Measurements from ENCODE around the gene SMIM23. TPM values are rescaled to one million over a fixed set of nuclear protein-coding genes. Genes with fewer than 3 reads are reported as not detected.

Gene SMIM23
- not detected for polyA plus RNA-seq

GRCh38 chr5:171785517-171785916 lies at the start of gene SMIM23:
SMIM23 (plus strand) TSS chr5:171785817; CDS start chr5:171785872, 55 bp downstream.
- H3K27ac ChIP-seq (ENCODE audit: low read depth, low read length), result no peak within 1 kb of the TSS

- WGBS, 3 donors, result 46 to 65% (median 61%) methylated on average over 11 of the region's 11 CpGs
These were observed 48.4 kb upstream of the SMIM23 start for GRCh38 chr5:171736976-171737891.

GRCh38 chr5:171738501-171738900 lies 47.1 kb upstream of the SMIM23 start:
- H3K27ac ChIP-seq (ENCODE audit: low read depth, low read length), result no peak overlapping the region
- WGBS, 3 donors, result 77 to 82% (median 78%) methylated on average over 8 of the region's 8 CpGs

More at GRCh38 chr5:171736976-171737891, 48.4 kb upstream of the SMIM23 start:
- no peak overlapping the region for H3K27ac ChIP-seq (ENCODE audit: low read depth, low read length)

- 83 to 96% (median 95%) methylated on average over 6 of the region's 6 CpGs for WGBS, 3 donors
- H3K27ac ChIP-seq (ENCODE audit: low read depth, low read length), result no peak overlapping the region
These were observed 46.3 kb upstream of the SMIM23 start for GRCh38 chr5:171739271-171739670.

- no peak overlapping the region for H3K27ac ChIP-seq (ENCODE audit: low read depth, low read length)
- WGBS, 3 donors, result 80 to 84% (median 80%) methylated on average over 6 of the region's 6 CpGs
These were observed 42.1 kb upstream of the SMIM23 start for GRCh38 chr5:171743436-171744076.

- H3K27ac ChIP-seq (ENCODE audit: low read depth, low read length), result no peak overlapping the region
- 92 to 98% (median 96%) methylated on average over 2 of the region's 2 CpGs for WGBS, 3 donors
These were observed 41.4 kb upstream of the SMIM23 start for GRCh38 chr5:171744264-171744663.

- 88 to 100% (median 99%) methylated on average over 2 of the region's 2 CpGs for WGBS, 3 donors
- no peak overlapping the region for H3K27ac ChIP-seq (ENCODE audit: low read depth, low read length)
These were observed 40.7 kb upstream of the SMIM23 start for GRCh38 chr5:171744882-171745281.

GRCh38 chr5:171745602-171746001 lies 40.0 kb upstream of the SMIM23 start:
- no peak overlapping the region for H3K27ac ChIP-seq (ENCODE audit: low read depth, low read length)
- 90 to 92% (median 90%) methylated on average over 5 of the region's 5 CpGs for WGBS, 3 donors

- H3K27ac ChIP-seq (ENCODE audit: low read depth, low read length), result no peak overlapping the region
- WGBS, 3 donors, result 66 to 75% (median 74%) methylated on average over 7 of the region's 7 CpGs
These were observed 38.4 kb upstream of the SMIM23 start for GRCh38 chr5:171747061-171747859.

GRCh38 chr5:171748720-171749119 lies 36.9 kb upstream of the SMIM23 start:
- H3K27ac ChIP-seq (ENCODE audit: low read depth, low read length), result no peak overlapping the region
- WGBS, 3 donors, result 80 to 85% (median 81%) methylated on average over 6 of the region's 6 CpGs

GRCh38 chr5:171749365-171749764 lies 36.3 kb upstream of the SMIM23 start:
- 49 to 85% (median 73%) methylated on average over 3 of the region's 3 CpGs for WGBS, 3 donors
- no peak overlapping the region for H3K27ac ChIP-seq (ENCODE audit: low read depth, low read length)

GRCh38 chr5:171750311-171750788 lies 35.3 kb upstream of the SMIM23 start:
- no peak overlapping the region for H3K27ac ChIP-seq (ENCODE audit: low read depth, low read length)
- WGBS, 3 donors, result 60 to 74% (median 64%) methylated on average over 6 of the region's 6 CpGs

- WGBS, 3 donors, result 60 to 68% (median 63%) methylated on average over 5 of the region's 5 CpGs
- no peak overlapping the region for H3K27ac ChIP-seq (ENCODE audit: low read depth, low read length)
These were observed 30.2 kb upstream of the SMIM23 start for GRCh38 chr5:171755354-171755821.

- 63 to 71% (median 69%) methylated on average over 4 of the region's 4 CpGs for WGBS, 3 donors
- no peak overlapping the region for H3K27ac ChIP-seq (ENCODE audit: low read depth, low read length)
These were observed 27.6 kb upstream of the SMIM23 start for GRCh38 chr5:171757853-171758535.

GRCh38 chr5:171759777-171760176 lies 25.8 kb upstream of the SMIM23 start:
- 64 to 76% (median 70%) methylated on average over 1 of the region's 1 CpG for WGBS, 3 donors

GRCh38 chr5:171762021-171762608 lies 23.5 kb upstream of the SMIM23 start:
- 86 to 94% (median 92%) methylated on average over 11 of the region's 11 CpGs for WGBS, 3 donors
- no peak overlapping the region for H3K27ac ChIP-seq (ENCODE audit: low read depth, low read length)

More at GRCh38 chr5:171759777-171760176, 25.8 kb upstream of the SMIM23 start:
- no peak overlapping the region for H3K27ac ChIP-seq (ENCODE audit: low read depth, low read length)

- WGBS, 3 donors, result 66 to 80% (median 74%) methylated on average over 20 of the region's 20 CpGs
- H3K27ac ChIP-seq (ENCODE audit: low read depth, low read length), result no peak overlapping the region
These were observed 22.7 kb upstream of the SMIM23 start for GRCh38 chr5:171762903-171763302.

GRCh38 chr5:171764265-171764664 lies 21.4 kb upstream of the SMIM23 start:
- H3K27ac ChIP-seq (ENCODE audit: low read depth, low read length), result no peak overlapping the region
- 84 to 96% (median 95%) methylated on average over 8 of the region's 8 CpGs for WGBS, 3 donors
